Urinary bladder (tissue), 4 donors: ENCODE measurements around the gene CELSR1. TPM values are rescaled to one million over a fixed set of nuclear protein-coding genes. Genes with fewer than 3 reads are reported as not detected.

Source experiments
- DNase-seq: peaks from one replicate; pipeline ENCODE4 v3.0.0-alpha.2; 2015; ENCODE audit errors: extremely low spot score
- H3K27ac ChIP-seq: one replicate; pipeline ENCODE4 v1.5.1; 2013; ENCODE audit warnings: low read depth, mild to moderate bottlenecking, moderate library complexity
- H3K36me3 ChIP-seq: one replicate; pipeline ENCODE4 v1.6.1; 2013; ENCODE audit warnings: mild to moderate bottlenecking, moderate library complexity; ENCODE audit not compliant: insufficient read depth
- H3K4me1 ChIP-seq: one replicate; pipeline ENCODE4 v1.6.1; 2013; ENCODE audit warnings: mild to moderate bottlenecking, moderate library complexity; ENCODE audit not compliant: insufficient read depth
- H3K4me3 ChIP-seq: one replicate; pipeline ENCODE4 v1.5.1; 2013; ENCODE audit warnings: low read depth, low read length
- WGBS: extraction: QIAGEN DNeasy Blood & Tissue Kit; methylation state at CpG from one replicate; pipeline ENCODE4 v1.1.7; 2013; 5-methylcytosine and 5-hydroxymethylcytosine counted together
- polyA plus RNA-seq: library from polyadenylated mRNA; stranded (reverse); fragments of 200-250 nt; gene quantifications from one replicate; pipeline ENCODE4 v1.2.3, GENCODE V29; 2013
- total RNA-seq: library from RNA; depleted of rRNA; stranded (reverse); fragments of >200 nt; gene quantifications from one replicate; pipeline ENCODE4 v1.2.3, GENCODE V29; 2014
- donor health status: healthy with polysubstance abuse.
- donor health status: healthy.

Gene CELSR1
- total and polyA plus RNA-seq, 2 donors: 3.2 to 4.5 TPM

DNA sequence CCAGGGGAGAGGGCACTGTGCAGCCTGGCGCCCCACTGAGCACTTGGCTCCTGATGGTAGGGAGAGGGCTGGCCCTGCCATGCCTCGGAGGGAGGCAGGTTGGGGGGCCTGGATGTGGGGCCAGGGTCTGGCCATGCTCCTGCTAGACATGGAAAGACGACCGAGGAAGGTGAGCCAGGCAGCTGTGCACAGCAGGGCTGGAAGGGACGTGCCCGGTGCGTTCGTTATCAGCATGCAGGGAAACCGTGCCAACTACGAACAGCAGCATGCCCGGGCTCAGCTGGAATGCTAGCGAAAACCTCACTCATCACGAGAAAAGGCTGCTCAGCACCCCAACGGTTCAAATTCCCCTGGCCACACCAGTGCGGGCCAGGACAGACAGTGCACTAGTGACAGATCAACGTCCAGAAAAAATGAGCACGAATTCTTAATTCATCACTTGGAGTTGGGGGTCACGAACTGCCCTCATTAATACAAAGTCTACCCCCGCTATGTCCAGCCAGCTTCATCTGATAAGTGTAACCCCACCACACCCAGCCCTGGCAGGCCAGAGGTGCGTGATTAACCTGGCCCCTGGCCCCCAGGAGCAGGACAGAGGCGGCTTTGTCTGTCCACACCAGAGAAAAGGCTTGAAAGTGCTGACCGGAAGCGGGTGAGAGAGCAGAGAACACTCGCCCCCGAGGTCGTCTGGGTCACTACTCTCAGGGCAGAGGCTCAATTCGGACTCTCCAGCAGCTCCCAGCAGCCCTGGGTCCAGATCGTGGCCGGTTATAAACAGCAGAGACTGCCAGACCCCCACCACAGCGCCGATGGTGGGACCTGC, 84.2 kb downstream of the CELSR1 start:
- DNase-seq: no peak
- Histone ChIP-seq H3K4me3 (no peak overlapping the region), H3K4me1 (no peaks in the 10 kb centered on the region), H3K27ac (no peak overlapping the region), H3K36me3 (no peaks in the 10 kb centered on the region)
- 56% methylated on average over 31 of the region's 31 CpGs for WGBS

DNA sequence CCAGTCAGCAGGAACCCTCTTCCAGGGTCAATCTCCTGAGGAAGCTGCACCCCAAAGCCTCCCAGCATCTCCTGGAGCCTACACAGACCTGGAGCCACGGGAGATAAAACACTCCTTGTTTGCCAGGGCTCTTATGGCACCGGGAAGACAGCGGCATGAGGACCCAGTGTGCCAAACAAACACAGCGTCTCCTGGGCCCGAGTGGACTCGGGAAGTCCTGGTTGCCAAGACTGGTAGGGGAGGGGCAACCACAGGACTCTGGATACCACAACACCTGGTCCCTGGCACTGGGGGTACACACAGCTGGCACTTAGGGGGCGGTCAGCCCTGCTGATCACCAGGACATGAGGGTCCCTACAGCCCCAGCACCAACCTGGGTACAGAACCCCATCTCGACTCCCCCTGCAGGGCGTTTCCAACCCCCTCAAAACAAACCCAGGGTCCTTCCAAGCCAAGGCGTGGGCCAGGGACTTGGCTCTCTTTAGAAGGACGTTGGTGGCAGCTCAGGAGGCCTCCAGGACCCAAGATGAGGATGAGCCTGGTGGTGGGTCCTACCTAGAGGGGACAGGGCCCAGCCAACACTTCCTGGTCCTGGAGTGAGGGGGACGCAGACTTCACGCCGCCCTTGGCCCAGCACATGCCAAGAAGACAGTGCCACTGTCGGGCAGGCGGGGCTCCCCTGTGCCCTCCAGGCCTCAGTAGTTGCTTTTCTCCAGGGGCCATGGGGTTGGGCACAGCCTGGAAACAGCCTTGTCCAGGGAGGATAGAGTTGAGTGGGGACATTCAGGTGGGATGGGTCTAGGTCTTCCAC, 85.0 kb downstream of the CELSR1 start:
- Histone ChIP-seq H3K4me3 (no peak overlapping the region), H3K27ac (peak overlapping the region; percentile 33), H3K4me1 (no peaks in the 10 kb centered on the region), H3K36me3 (no peaks in the 10 kb centered on the region)
- no peak for DNase-seq
- WGBS: 88% methylated on average over 16 of the region's 16 CpGs

DNA sequence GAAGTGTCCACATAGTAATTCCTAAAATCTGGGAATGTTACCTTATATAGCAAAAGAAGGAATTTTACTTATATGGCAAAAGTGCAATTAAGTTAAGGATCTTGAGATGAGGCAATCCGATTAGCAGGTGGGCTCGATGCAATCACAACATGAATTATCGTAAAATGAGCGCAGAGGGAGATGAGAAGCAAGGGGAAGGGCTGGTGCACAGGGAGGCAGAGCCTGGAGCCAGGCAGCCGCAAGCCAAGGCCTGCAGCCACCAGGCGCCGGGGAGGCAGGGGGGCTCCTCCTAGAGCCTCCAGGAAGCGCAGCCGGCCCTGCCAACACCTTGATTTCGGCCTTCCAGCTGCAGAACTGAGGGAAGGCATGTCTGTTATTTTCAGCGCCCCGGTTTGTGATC, 85.7 kb downstream of the CELSR1 start:
- Histone ChIP-seq H3K27ac (peak overlapping the region; percentile 33), H3K36me3 (no peaks in the 10 kb centered on the region), H3K4me1 (no peaks in the 10 kb centered on the region), H3K4me3 (no peak overlapping the region)
- 87% methylated on average over 12 of the region's 12 CpGs for WGBS
- no peak for DNase-seq

DNA sequence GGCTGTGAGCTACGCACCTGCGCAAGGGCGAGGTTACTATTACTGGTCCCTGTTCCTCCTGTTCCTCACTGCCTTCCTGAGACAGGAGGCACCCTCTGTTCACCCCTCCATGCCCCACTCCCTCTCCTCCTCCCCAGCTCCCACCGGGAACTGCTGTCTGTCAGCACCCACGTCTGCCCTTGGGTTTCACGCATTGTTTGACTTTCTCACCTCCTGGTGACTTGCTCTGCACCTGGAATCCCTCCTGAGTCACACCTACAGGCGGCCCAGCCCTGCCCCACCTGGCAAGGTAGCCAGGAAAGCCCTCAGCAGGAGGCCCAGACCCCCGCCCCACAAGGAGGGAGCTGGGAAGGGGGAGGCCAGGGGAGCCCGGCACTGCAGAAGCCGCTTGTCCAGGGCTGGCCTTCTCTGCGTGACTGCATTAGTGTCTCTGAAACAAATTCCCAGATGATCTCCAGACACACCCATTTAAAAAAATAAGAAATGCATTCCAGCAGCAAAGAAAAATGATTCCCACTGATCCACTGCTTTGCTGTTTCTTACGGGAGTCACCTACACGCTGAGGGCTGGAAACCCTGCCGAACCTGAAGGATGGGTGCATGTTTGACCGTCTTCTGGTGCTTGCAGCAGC, 86.4 kb downstream of the CELSR1 start:
- WGBS: 81% methylated on average over 15 of the region's 15 CpGs

GRCh38 chr22:46449974-46450745, 87.3 kb downstream of the CELSR1 start:
- Histone ChIP-seq H3K4me3 (no peak overlapping the region), H3K27ac (no peak overlapping the region), H3K4me1 (no peaks in the 10 kb centered on the region), H3K36me3 (no peaks in the 10 kb centered on the region)
- DNase-seq: no peak
- 91% methylated on average over 16 of the region's 16 CpGs for WGBS

More for the DNA sequence above, 86.4 kb downstream of the CELSR1 start:
- Histone ChIP-seq H3K36me3 (no peaks in the 10 kb centered on the region), H3K4me3 (no peak overlapping the region), H3K27ac (no peak overlapping the region), H3K4me1 (no peaks in the 10 kb centered on the region)
- no peak for DNase-seq

DNA sequence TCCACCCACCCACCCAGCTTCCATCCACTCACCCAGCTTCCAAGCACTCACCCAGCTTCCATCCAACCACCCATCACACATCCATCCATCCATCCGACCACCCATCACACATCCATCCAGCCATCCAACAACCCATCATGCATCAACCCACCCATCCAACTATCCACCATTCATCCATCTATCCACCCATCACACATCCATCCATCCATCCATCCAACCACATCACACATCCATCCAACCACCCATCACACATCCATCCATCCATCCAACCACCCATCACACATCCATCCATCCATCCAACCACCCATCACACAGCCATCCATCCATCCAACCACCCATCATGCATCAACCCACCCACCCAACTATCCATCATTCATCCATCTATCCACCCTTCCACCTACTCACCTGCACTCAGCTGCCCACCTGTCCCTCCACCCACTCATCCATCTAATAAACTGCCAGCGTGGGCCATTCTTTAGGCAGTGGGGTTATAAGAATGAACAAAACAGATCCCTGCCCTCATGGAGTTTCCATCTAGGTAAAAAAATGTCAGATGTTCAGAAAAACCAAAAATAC, 88.2 kb downstream of the CELSR1 start:
- Histone ChIP-seq H3K27ac (no peak overlapping the region), H3K4me3 (no peak overlapping the region), H3K36me3 (no peaks in the 10 kb centered on the region), H3K4me1 (no peaks in the 10 kb centered on the region)
- 90% methylated on average over 2 of the region's 2 CpGs for WGBS
- DNase-seq: no peak

DNA sequence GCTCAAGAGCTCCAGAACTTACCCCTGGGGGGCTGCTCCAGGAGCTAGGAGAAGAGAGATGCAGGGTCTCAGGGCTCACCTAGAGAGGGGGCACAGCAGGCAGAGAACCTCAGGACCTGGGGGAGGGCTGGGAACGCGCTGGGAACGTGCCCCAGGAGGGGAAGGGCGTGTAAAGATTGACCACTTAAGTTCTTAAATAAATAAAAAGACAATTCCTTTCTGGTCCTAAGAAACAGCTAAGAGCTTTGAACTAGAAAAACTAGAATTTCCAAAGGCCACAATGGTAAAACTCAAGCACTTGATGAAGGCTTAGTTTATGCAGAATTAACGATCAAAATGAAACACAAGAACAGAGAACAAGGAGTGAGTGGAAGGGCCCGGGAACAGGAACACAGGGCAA, 89.1 kb downstream of the CELSR1 start:
- 78% methylated on average over 6 of the region's 6 CpGs for WGBS
- H3K27ac ChIP-seq: no peak overlapping the region
- no peaks in the 10 kb centered on the region for H3K36me3 ChIP-seq
- no peak overlapping the region for H3K4me3 ChIP-seq
- no peak for DNase-seq
- H3K4me1 ChIP-seq: no peaks in the 10 kb centered on the region

DNA sequence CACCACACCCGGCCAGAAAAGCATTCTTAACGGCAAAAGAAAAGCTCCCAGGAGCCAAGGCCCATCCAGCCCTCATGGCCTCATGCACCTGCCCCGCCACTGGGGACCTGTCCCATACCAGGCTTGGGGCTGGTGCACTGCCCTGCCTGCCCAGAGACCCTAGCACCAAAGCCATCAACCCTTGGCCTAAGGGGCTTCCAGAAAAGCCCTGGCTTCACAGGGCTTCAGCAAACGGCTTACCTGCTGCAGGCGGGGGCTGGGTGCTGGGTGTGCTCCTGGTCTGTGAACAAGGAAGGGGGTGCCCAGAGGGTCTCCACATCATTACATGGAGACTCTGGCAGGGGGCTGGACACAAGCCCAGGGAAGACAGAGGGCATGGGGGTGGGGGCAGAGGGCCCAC, 89.5 kb downstream of the CELSR1 start:
- DNase-seq: no peak
- Histone ChIP-seq H3K36me3 (no peaks in the 10 kb centered on the region), H3K4me1 (no peaks in the 10 kb centered on the region), H3K27ac (no peak overlapping the region), H3K4me3 (no peak overlapping the region)
- 88% methylated on average over 5 of the region's 5 CpGs for WGBS

DNA sequence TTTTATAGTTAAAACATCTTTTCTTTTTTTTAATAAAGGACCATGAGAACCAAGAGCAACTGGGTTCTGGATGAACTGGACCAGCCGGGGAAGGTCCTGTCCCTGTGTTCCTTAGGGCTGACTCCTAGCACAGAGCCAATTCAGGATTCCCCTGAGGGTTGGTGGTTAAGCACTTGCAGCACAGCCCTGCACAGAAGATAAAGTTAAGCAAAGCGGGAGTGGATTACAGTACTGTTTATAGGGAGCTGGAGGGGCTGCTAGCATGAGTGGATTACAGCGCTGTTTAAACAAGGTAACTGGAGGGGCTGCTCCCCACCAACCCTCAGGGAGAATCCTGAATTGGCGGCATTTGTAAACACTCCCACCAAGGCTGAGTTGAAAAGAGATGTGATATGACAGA, 90.6 kb downstream of the CELSR1 start:
- H3K4me3 ChIP-seq: no peak overlapping the region
- no peak overlapping the region for H3K27ac ChIP-seq
- 38% methylated on average over 4 of the region's 4 CpGs for WGBS
- no peak for DNase-seq
- no peaks in the 10 kb centered on the region for H3K36me3 ChIP-seq
- no peaks in the 10 kb centered on the region for H3K4me1 ChIP-seq

DNA sequence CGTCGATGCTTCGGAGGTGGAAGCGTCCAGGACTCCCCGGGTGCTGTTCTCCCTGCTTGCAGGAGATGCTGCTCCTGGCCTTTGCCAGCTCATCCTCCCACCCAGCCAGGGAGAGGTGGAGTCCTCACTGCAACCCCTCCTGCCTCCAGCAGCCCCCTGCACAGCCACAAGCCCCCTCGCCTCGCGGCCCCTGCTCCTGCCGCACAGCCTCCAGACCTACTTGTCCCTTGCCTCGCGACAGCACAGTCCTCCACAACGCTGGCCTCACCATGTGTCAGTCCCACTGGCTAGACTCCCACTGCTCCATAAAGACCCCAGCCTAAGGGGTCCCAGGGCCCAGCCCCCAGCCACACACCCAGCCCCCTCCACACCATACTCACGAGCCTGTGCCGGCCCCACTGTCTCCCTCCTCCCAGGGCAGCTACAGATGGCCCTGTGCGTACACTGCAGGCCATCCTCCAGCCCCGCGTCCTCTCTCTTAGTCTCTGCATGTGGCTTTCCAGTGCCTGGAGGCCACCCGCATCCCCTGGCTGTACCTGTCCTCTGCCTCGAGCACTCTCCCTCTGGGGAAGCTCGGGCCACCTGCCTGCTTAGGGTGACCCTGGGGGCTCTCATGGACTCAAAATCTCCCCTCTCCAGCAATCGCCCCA, 91.5 kb downstream of the CELSR1 start:
- no peaks in the 10 kb centered on the region for H3K4me1 ChIP-seq
- no peaks in the 10 kb centered on the region for H3K36me3 ChIP-seq
- no peak for DNase-seq
- H3K27ac ChIP-seq: no peak overlapping the region
- no peak overlapping the region for H3K4me3 ChIP-seq
- 79% methylated on average over 21 of the region's 21 CpGs for WGBS

GRCh38 chr22:46444390-46444854, 93.0 kb downstream of the CELSR1 start:
- Histone ChIP-seq H3K27ac (no peak overlapping the region), H3K4me1 (no peaks in the 10 kb centered on the region), H3K36me3 (no peaks in the 10 kb centered on the region), H3K4me3 (no peak overlapping the region)
- WGBS: 85% methylated on average over 10 of the region's 10 CpGs
- DNase-seq: no peak

DNA sequence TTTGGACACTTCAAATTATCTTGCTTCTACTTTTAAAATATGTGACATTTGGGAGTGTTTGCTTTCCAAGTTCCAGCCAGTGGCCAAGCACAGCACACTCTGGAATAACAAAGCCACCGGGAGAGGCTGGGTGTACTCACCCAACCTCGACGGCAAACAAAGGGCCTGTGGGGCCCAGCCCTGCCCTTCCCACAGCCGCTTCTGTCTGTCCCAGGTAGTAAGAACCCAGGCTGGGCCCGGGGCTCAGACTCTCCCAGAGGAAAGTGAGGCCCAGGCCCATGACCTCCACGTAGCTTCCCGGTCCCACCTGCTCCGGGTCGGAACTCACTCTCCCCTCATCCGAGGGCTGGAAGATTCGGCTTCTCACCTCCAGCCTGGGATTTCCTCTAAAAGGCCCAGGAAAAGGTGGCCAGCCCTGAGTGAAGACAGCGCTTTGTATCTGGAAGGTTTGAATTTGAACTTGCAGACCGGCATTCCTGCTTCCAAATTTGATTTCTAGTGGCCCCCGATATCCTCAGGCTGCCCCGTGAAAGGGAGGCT, 93.5 kb downstream of the CELSR1 start:
- Histone ChIP-seq H3K27ac (no peak overlapping the region), H3K36me3 (no peaks in the 10 kb centered on the region), H3K4me1 (no peaks in the 10 kb centered on the region), H3K4me3 (no peak overlapping the region)
- DNase-seq: no peak
- 83% methylated on average over 15 of the region's 15 CpGs for WGBS
